Neural progenitor cell (in vitro differentiated cells): Measurements from ENCODE around the gene TTLL5.

Experiments
- CTCF ChIP-seq: fragments of 200-600 bp; sonication (generic); IDR thresholded peaks from 2 replicates; pipeline ENCODE4 v1.5.1; 2017; ENCODE audit warnings: antibody characterized with exemption, mild to moderate bottlenecking
- EZH2 ChIP-seq: fragments of 200-600 bp; sonication (generic); IDR thresholded peaks from 2 replicates; pipeline ENCODE4 v1.6.1; 2017; ENCODE audit warnings: antibody characterized with exemption, mild to moderate bottlenecking, moderate library complexity

GRCh38 chr14:75667099-75667765 is 6.2 kb downstream of the TTLL5 start:
- TF ChIP-seq EZH2: no peak
- TF ChIP-seq CTCF: no peak
